Lower leg skin (tissue), 4 donors: Measurements from ENCODE around the gene STRIP2. TPM values are rescaled to one million over a fixed set of nuclear protein-coding genes. Genes with fewer than 3 reads are reported as not detected.

Experiments used
- DNase-seq, 2 donors: peaks; one replicate each; pipeline ENCODE4 v3.0.0-alpha.2; 2019; ENCODE audit warnings: low spot score in 2 of 2
- H3K4me3 ChIP-seq: fragments of 200-600 bp; sonication (generic); 2 replicates; pipeline ENCODE4 v1.5.1; 2017; ENCODE audit warnings: mild to moderate bottlenecking, low read depth; ENCODE audit not compliant: poor library complexity, severe bottlenecking
- POLR2A ChIP-seq, 2 donors: fragments of 450-650 bp; IDR thresholded peaks; one replicate each; pipeline ENCODE4 v1.6.1; 2016 to 2017; ENCODE audit warnings: antibody characterized with exemption in 2 of 2, mild to moderate bottlenecking in 1 of 2, moderate library complexity in 1 of 2
- WGBS, 2 donors: methylation state at CpG; one replicate each; pipeline ENCODE4 v1.1.5; 2018; 5-methylcytosine and 5-hydroxymethylcytosine counted together
- intact Hi-C: fragments of 100-400 bp; cut with DNase I; formaldehyde crosslinking; loops from one replicate; pipeline ENCODE4 v1.15.0; 2023; ENCODE audit warnings: low total_unique reads
- total RNA-seq, 4 donors: library from RNA; depleted of rRNA; stranded (reverse); fragments of >200 nt; gene quantifications; one replicate each; pipeline ENCODE4 v1.1.0, GENCODE V29; 2016
- TF ChIP-seq, protein P1 (sequence below), 3 donors: fragments of 450-650 bp; IDR thresholded peaks; one replicate each; pipeline ENCODE4 v1.5.1; 2016; ENCODE audit warnings: antibody characterized with exemption in 3 of 3, mild to moderate bottlenecking in 3 of 3, moderate library complexity in 2 of 3

Gene STRIP2
- total RNA-seq, 4 donors from 2014 or later: 0.30 to 1.4 (median 0.79) TPM

- 55 to 75% methylated on average over 5 of the region's 5 CpGs for WGBS, 2 donors
- intact Hi-C loops: no loop called here
- DNase-seq: no peak
- no peak overlapping the region for H3K4me3 ChIP-seq
- TF ChIP-seq, protein P1, sequence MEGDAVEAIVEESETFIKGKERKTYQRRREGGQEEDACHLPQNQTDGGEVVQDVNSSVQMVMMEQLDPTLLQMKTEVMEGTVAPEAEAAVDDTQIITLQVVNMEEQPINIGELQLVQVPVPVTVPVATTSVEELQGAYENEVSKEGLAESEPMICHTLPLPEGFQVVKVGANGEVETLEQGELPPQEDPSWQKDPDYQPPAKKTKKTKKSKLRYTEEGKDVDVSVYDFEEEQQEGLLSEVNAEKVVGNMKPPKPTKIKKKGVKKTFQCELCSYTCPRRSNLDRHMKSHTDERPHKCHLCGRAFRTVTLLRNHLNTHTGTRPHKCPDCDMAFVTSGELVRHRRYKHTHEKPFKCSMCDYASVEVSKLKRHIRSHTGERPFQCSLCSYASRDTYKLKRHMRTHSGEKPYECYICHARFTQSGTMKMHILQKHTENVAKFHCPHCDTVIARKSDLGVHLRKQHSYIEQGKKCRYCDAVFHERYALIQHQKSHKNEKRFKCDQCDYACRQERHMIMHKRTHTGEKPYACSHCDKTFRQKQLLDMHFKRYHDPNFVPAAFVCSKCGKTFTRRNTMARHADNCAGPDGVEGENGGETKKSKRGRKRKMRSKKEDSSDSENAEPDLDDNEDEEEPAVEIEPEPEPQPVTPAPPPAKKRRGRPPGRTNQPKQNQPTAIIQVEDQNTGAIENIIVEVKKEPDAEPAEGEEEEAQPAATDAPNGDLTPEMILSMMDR (IDR thresholded peaks at IDR 0.05): no peak
- TF ChIP-seq POLR2A (IDR thresholded peaks at IDR 0.05): no peak
Observed at GRCh38 chr7:129535896-129536295, 101.7 kb downstream of the STRIP2 start.

DNA sequence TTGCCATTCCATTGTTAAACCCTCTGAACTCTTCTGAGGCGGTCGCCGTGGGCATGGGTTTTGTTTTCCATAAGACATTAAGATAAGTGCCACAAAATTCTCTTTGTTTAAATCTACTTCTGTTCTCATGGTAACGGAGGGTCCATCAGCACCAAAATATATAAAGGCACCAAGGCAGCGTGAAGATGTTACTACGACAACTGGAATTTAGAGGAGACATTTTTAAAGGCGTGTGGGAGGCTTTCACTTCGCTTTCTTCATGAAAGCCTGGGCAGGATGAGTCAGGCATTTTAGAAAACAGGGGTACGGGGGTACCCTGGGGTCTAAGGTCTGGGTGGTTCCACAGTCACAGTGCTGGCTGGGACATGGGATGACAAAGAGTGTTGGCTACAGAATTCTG is 102.1 kb downstream of the STRIP2 start:
- DNase-seq: no peak
- intact Hi-C loops: no loop called here
- 85 to 91% methylated on average over 9 of the region's 9 CpGs for WGBS, 2 donors
- TF ChIP-seq, protein P1 (IDR thresholded peaks at IDR 0.05): no peak
- TF ChIP-seq POLR2A (IDR thresholded peaks at IDR 0.05): no peak
- H3K4me3 ChIP-seq: no peak overlapping the region

Other genes starting within 250 kb of the STRIP2 start
- 10 to 100 TPM in 3 of 4 donors, 1 to 10 TPM in 1; 9.7 to 19.4 (median 14.7) TPM for gene SMO, start 245.8 kb upstream of the STRIP2 start, total RNA-seq
- 10 to 100 TPM; 31.1 to 45.8 (median 39.2) TPM for gene AHCYL2, start 209.4 kb upstream of the STRIP2 start, total RNA-seq
- gene SMKR1, start 68.1 kb downstream of the STRIP2 start, total RNA-seq: under 1 TPM in 2 of 4 donors, not detected in 2; 0.32 to 0.42 TPM
- gene NRF1, start 177.3 kb downstream of the STRIP2 start, total RNA-seq: 10 to 100 TPM; 16.4 to 22.6 (median 18.9) TPM